ENCODE measurements around the gene CLTCL1.

CLTCL1 gene

DNA sequence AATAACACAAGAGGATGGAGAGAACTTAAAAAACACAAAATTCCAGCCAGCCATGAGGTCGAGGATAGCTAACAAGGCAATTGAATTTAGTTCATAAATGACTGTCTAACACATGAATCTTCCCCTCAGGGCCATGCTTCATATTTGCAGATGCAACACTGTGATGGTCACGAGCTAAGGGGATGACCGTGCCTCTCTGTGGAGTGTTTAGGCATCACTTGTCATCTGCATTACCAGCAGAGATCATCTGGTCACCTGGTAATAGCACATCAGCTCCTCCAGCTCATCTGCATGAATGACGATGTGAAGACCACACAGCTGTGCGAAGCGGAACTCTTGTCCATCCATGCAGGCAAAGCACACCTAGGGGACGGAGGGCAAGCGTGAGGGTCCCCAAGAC, 92.0 kb downstream of the CLTCL1 start:
- TF ChIP-seq, protein P1, sequence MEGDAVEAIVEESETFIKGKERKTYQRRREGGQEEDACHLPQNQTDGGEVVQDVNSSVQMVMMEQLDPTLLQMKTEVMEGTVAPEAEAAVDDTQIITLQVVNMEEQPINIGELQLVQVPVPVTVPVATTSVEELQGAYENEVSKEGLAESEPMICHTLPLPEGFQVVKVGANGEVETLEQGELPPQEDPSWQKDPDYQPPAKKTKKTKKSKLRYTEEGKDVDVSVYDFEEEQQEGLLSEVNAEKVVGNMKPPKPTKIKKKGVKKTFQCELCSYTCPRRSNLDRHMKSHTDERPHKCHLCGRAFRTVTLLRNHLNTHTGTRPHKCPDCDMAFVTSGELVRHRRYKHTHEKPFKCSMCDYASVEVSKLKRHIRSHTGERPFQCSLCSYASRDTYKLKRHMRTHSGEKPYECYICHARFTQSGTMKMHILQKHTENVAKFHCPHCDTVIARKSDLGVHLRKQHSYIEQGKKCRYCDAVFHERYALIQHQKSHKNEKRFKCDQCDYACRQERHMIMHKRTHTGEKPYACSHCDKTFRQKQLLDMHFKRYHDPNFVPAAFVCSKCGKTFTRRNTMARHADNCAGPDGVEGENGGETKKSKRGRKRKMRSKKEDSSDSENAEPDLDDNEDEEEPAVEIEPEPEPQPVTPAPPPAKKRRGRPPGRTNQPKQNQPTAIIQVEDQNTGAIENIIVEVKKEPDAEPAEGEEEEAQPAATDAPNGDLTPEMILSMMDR (IDR thresholded peaks at IDR 0.05) = no peak

DNA sequence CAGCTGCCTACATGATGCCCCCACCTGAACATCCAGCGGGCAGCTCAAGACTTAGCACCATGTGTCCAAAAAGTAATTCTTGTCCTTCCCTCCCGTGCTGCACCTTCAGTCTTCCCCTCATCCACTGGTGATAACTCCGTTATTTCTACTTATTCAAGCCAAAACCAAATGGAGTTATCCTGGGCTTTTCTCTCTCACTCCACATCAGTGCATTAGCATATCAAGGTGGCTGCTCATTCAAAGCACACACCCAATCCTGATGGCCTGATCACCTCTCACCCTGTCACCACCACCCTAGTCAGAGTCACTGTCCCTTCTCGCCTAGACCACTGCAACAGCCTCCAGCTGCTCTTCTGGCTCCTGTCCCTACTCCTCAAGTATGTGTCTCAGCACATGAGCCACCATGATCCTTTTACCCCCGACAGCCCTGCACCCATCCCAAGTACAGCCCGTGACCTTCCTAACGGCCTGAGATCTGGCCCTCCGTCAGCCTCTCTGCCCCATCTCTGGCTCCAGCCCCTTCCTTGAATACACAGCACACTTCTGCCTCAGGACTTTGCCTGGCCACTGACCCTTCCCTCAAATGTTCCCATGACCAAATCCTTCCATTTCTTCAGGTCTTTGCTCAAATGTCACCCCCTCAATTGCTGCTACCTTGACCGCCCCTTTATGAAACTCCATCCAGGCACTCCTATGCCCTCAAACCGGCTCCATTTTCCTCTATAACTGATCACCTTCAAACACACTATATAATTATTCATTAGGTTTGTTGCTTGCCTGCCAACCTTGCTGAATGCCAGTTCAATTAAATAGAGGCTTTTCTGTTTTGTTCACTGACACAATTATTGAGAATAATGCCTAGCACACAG, 93.3 kb downstream of the CLTCL1 start:
- TF ChIP-seq, protein P1 (IDR thresholded peaks at IDR 0.05) = no peak

DNA sequence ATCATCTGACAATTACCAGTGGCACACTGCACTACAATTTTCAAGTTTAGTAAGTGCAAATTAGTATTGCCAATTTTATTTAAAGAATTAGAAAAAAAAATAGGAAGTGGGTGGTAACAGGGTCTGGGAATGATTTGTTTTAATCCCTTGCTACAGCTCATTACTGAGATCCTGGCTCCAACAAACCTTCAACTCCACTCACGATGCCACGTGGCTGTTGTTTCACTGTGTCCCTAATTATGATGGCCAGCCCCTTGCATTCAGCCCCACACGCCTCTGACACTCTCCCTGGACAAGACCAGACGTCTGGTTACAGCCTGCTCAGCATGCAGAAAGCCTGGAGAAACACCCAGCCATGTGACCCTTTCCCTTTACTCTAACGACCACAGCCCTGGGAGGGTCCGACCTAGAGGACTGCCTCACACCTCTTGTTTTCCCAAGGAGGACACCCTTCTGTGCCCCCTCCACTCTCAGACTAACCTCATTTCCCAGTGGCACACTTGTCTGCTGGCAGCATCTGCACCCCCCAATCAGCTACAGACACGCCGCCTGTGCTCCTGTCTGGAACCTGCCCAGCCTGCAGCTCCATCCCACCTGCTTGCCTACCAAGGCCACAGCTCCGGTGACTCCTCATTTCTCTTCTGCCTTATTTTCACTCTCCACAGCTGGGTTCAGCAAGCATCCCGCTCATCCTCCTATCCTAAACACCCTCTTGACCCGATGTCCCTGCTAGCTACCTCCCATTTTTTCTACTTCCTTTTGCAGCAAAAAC, 94.5 kb downstream of the CLTCL1 start:
- TF ChIP-seq, protein P1 (IDR thresholded peaks at IDR 0.05) = no peak

DNA sequence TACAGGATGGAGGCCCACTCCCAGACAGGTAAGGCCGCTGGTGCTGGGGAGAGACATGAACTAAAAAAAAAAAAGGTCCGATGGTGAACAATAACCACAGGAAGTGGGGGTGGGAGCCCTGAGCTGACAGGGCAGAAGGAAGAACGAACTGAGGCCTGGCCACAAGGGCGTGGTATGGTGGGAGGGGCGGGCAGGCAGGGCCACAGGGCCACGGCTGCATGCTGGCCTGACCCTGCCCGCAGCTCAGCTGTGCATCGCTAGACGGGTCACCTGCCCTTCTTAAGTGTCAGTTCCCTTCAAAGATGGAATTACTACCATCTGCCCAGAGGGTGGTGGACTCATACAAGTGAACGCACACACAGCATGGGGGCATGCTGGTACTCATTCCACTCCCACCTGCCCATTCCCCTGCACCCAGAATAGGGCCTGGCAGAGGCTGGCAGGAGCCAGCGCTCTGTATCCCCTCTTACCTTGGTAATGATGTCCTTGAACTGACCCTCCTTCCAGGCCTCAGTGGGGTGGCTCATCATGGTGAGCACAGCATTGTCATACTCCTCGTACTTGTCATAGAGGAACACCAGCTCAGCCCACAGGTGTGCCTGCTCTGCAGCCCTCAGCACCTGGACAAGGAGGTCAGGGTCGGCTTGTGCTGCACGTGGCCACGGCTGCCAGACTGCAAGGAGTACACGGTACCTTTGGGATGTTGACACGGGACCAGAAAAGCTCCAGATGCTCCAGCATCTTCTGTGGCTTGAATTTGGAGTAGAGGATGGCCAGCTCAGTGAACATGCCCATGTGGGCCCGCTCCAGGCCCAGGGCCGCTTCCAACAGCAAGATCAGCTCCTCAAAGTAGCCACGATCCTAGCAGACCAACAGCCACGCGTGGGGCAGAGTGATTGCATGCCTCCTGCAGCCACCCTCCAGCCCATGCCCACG, 95.5 kb downstream of the CLTCL1 start:
- TF ChIP-seq, protein P1 (IDR thresholded peaks at IDR 0.05) = no peak

DNA sequence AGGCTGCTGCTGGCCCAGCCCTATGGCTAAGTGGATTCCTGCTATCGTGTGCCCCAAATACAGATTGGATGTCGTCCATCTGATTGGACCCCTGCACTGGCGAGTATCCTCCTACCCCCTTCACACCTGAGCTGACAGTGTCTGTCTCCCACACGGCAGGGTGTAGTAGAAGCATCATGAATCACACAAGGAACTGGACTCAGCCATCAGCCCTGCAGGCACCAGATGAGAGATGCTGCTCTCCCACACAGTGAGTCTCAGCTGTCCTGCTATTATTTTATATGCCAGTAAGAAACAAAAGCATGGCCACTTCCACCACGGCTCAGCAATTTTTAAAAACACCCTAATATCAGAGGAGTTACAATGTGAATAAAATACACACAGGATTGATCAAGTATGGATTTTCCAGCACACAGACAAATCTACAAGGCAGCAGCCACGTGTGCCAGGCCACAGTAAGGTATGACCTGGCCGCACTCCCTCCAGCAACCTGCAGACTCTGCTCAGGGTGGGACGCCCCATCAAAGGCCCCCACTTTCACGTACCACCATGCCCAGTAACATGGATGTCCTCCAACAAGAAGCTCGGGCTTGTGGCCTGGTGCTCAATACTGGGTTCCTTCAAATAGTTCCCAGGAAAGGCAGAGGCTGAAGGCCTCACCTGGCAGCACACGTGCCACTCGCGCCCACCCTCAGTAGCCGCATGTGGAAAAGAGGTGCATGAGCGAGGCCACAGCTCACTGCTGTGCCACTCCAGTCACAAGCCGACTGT, 96.6 kb downstream of the CLTCL1 start:
- TF ChIP-seq, protein P1 (IDR thresholded peaks at IDR 0.05) = no peak

DNA sequence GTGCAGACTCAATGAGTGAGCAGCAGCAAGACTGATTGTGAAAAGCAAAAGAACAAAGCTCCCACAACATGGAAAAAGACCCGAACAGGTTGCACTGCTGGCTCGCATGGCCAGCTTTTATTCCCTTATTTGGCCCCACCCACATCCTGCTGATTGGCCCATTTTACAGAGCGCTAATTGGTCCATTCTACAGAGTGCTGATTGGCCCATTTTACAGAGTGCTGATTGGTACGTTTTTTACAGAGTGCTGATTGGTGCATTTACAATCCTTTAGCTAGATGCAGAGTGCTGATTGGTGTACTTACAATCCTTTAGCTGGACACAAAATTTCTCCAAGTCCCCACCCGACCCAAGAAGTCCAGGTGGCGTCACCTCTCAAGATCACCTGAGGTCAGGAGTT, 97.6 kb downstream of the CLTCL1 start:
- TF ChIP-seq, protein P1 (IDR thresholded peaks at IDR 0.05) = no peak

Data from LNCAP (cell line).